KOPT-K1 (cell line): ENCODE results near the gene CASP2.

Source experiments
- H3K27ac ChIP-seq: fragments of 200-600 bp; sonication (generic); 2 replicates; pipeline ENCODE4 v1.5.1; 2016; ENCODE audit warnings: antibody characterized with exemption, mild to moderate bottlenecking, low read depth, low read length; ENCODE audit not compliant: poor library complexity, severe bottlenecking
- H3K36me3 ChIP-seq: fragments of 200-600 bp; sonication (generic); 2 replicates; pipeline ENCODE4 v1.5.1; 2017; ENCODE audit warnings: antibody characterized with exemption, mild to moderate bottlenecking, low read length, moderate library complexity; ENCODE audit not compliant: insufficient read depth
- H3K9me3 ChIP-seq: fragments of 200-600 bp; sonication (generic); 2 replicates; pipeline ENCODE4 v1.5.1; 2017; ENCODE audit warnings: antibody characterized with exemption, low read length, mild to moderate bottlenecking; ENCODE audit not compliant: insufficient read depth, poor library complexity, severe bottlenecking

CASP2 gene

DNA sequence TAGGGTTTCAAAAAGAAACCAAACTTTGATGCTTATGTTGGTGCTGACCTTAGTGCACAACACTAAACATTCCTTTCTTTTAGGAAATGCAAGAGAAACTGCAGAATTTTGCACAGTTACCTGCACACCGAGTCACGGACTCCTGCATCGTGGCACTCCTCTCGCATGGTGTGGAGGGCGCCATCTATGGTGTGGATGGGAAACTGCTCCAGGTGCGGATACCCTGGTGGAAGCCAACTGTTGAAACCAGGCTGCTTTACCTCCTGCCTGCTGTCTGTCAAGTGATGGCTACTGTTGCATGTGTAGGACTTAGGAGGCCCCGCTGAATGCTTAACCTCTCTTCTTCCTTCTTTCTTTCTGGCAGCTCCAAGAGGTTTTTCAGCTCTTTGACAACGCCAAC is 11.7 kb downstream of the CASP2 start:
- Histone ChIP-seq H3K36me3 (peaks cover 98% of the 10 kb centered on the region), H3K27ac (no peak overlapping the region), H3K9me3 (no peaks in the 10 kb centered on the region)

DNA sequence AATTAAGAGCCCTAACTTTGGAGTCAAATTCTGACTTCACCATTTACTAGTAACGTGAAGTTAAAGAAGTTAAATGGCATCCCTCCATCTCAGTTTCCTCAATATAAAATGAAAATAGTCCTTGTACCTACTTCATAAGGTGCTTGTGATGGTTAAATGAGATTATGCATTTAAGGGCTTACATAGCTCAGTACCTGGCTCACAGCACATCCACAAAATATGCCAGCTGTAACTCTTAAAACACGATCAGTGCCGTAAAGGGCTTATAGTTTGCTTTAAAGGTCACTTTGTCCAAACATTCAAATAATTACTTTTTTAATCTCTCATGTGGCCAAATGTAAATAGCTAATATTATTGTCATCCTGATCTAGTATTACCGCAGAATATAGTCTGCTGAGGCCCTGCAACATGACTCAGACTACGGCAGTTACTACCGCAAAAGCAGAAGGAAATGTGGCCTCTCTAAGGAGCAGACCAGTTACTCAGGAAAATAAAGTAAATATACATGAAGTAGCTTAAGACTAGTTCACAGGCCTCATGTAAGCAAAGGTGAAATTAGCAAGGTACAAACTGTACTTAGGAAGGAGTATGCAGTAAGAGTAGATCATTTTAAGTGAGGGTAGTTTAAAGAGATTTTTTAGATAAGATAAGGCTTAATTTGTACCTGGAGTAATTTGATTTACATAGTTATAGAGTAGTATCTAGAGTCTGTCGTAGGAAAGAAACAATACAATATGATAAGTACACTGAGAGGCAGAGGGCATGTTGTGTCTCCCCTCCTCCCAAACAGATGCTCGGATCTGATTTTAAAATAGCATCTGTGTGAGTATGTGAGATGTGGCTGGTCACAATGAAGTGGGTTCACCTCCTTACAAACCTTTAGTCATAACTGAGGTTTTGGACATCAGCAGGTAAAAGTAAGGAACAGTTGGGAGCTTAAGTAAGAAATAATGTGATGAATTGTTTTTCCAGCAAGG is 13.1 kb downstream of the CASP2 start:
- H3K27ac ChIP-seq, result no peak overlapping the region
- peaks cover 98% of the 10 kb centered on the region for H3K36me3 ChIP-seq
- H3K9me3 ChIP-seq, result no peaks in the 10 kb centered on the region

DNA sequence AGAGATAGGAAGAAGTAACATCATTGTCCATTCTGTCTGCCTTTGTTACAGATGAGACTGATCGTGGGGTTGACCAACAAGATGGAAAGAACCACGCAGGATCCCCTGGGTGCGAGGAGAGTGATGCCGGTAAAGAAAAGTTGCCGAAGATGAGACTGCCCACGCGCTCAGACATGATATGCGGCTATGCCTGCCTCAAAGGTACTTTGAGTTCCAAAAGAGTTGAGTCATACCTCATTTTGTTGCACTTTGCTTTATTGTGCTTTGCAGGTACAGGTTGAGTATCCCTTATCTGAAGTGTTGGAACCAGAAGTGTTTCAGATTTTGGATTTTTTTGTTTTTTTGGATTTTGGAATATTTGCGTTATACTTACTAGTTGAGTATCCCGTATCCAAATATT is 15.6 kb downstream of the CASP2 start:
- peaks cover 98% of the 10 kb centered on the region for H3K36me3 ChIP-seq
- no peaks in the 10 kb centered on the region for H3K9me3 ChIP-seq
- H3K27ac ChIP-seq, result no peak overlapping the region

DNA sequence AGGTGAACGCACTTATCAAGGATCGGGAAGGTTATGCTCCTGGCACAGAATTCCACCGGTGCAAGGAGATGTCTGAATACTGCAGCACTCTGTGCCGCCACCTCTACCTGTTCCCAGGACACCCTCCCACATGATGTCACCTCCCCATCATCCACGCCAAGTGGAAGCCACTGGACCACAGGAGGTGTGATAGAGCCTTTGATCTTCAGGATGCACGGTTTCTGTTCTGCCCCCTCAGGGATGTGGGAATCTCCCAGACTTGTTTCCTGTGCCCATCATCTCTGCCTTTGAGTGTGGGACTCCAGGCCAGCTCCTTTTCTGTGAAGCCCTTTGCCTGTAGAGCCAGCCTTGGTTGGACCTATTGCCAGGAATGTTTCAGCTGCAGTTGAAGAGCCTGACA is 16.8 kb downstream of the CASP2 start:
- Histone ChIP-seq H3K36me3 (peaks cover 98% of the 10 kb centered on the region), H3K9me3 (no peaks in the 10 kb centered on the region), H3K27ac (no peak overlapping the region)

DNA sequence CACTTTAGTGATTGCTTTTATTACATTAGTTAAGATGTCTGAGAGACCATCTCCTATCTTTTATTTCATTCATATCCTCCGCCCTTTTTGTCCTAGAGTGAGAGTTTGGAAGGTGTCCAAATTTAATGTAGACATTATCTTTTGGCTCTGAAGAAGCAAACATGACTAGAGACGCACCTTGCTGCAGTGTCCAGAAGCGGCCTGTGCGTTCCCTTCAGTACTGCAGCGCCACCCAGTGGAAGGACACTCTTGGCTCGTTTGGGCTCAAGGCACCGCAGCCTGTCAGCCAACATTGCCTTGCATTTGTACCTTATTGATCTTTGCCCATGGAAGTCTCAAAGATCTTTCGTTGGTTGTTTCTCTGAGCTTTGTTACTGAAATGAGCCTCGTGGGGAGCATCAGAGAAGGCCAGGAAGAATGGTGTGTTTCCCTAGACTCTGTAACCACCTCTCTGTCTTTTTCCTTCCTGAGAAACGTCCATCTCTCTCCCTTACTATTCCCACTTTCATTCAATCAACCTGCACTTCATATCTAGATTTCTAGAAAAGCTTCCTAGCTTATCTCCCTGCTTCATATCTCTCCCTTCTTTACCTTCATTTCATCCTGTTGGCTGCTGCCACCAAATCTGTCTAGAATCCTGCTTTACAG is 17.4 kb downstream of the CASP2 start:
- no peak overlapping the region for H3K27ac ChIP-seq
- H3K36me3 ChIP-seq, result peaks cover 93% of the 10 kb centered on the region
- no peaks in the 10 kb centered on the region for H3K9me3 ChIP-seq

DNA sequence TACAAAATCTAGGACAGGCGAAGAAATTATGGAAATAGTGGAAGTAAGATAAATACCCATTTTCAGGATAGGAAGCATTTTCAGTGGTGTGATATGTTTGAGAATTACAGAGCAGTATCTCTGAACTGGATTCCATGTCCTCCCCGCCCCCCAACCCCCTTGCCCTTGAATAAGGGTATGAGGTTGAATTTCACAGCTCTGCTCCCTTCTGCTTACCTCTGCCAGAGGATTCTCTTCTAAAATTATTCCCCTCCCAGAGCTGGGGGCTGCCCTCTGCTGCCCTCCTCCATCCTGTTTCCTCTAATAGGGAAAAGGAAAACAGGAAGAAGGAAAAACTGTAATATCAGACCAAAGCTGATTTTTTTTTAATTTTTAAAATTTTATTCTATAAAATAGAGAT is 20.5 kb downstream of the CASP2 start:
- H3K27ac ChIP-seq, result no peak overlapping the region
- H3K9me3 ChIP-seq, result no peaks in the 10 kb centered on the region
- peaks cover 64% of the 10 kb centered on the region for H3K36me3 ChIP-seq

DNA sequence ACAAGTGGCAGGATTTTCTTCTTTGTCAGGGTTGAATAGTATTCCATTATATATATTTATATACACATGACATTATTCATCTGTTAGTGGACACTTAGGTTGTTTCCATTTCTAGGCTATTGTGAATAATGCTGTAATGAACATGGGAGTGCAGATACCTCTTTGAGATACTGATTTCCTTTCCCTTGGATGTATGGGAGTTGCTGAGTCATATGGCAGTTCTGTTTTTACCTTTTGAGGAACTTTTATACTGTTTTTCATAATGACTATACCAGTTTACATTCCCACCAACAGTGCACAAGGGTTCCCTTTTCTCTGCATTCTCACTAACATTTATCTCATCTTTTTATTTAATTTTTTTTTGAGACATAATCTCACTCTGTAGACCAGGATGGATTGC is 26.0 kb downstream of the CASP2 start:
- Histone ChIP-seq H3K9me3 (no peaks in the 10 kb centered on the region), H3K36me3 (peaks cover 9% of the 10 kb centered on the region; the same call in 1 of the 2 replicates), H3K27ac (no peak overlapping the region)

DNA sequence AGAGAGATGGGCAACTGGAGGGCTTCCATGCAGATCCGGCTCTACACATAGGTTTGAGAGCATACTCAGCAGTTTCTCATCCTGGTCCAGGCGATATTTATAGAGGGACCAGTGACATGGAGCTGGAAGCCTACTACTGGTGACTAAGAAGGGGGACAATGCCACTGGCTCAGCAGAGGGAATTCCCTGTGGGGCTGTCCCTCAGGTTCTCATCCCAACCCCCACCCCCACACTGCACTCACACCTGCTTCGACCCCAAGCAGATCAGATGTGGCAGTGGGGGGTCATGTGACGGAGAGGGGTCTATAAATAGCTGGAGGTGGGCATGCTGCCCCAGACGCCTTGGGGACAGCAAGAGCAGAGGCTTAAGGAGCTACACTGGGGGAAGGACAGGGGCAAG is 27.6 kb downstream of the CASP2 start, which contains the start of gene CLCN1:
TSS of gene CLCN1 (plus strand) at position 336 of the 400 bp plus-strand sequence. CDS start 102 bp downstream, outside the sequence.
- Histone ChIP-seq H3K27ac (no peak within 1 kb of the TSS), H3K9me3 (no peaks in the 10 kb centered on the region), H3K36me3 (no peaks in the 10 kb centered on the region)

DNA sequence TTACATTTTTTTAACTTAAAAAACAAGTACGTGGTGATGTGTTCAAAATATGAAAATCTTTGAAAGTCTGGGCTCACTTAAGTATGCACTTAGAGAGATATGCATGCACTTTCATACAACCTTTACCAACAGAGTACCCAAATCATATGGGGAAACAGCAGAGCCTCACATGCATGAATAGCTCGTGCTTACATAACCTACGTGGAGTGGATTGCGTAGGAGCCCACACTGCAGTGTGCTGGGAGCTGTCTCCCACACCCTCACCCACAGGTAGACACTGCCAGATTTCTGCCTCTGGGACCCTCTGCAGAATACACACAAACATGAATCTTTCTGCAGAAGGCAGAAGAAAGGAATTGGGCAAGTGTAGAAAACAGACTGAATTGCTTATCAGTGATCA is 28.3 kb downstream of the CASP2 start:
- Histone ChIP-seq H3K36me3 (no peaks in the 10 kb centered on the region), H3K27ac (no peak overlapping the region), H3K9me3 (no peaks in the 10 kb centered on the region)

DNA sequence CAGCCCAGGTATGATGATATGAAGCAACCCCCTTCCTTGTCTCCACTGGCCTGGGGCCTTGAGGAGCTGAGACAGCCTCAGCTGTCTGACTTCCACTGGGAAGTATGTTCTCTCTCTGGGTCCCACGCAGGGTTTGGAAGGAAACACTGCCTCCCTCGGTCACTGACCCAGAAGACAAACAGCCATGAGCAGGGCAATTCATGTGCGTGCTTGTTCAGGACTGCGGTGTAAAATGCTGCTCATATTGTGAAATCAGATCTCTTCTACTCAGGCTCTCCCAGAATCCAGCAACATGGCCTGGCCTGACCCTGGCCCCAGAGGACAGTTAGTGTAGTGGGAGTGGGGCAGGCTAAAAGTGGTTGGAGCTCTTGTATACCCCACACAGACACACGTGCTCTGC is 30.5 kb downstream of the CASP2 start:
- Histone ChIP-seq H3K9me3 (no peaks in the 10 kb centered on the region), H3K27ac (no peak overlapping the region), H3K36me3 (no peaks in the 10 kb centered on the region)

DNA sequence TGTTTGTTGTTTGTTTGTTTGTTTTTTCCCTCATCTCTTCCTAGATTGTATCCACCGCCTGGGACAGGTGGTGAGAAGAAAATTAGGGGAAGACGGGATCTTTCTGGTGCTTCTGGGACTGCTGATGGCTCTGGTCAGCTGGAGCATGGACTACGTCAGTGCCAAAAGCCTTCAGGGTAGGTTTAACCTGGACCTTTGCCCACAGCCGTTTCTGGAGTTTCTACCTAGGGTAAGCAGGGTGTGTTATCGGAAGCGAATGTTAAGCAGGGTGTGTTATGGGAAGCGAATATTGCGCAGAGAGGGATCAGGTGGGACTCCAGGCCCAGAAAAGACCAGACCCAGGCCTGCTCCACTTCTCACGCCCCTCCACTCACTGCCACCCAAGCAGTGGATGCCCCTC is 32.5 kb downstream of the CASP2 start:
- no peak overlapping the region for H3K27ac ChIP-seq
- H3K9me3 ChIP-seq, result no peaks in the 10 kb centered on the region
- no peaks in the 10 kb centered on the region for H3K36me3 ChIP-seq

DNA sequence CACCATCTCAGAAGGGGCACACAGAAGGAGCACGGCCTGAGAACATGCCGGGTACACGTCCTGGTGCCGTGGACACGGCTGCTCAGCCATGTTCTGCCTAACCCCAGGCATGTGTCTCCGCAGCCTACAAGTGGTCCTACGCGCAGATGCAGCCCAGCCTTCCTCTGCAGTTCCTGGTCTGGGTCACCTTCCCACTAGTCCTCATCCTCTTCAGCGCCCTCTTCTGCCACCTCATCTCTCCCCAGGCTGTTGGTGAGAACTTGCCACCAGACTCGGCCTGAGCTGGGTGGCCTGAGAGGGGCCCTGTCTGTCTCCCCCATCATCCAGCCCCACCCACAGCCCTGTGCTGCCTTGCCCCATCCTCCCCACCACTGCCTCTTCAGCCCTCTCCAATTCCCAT is 33.1 kb downstream of the CASP2 start:
- Histone ChIP-seq H3K36me3 (no peaks in the 10 kb centered on the region), H3K27ac (no peak overlapping the region), H3K9me3 (no peaks in the 10 kb centered on the region)

DNA sequence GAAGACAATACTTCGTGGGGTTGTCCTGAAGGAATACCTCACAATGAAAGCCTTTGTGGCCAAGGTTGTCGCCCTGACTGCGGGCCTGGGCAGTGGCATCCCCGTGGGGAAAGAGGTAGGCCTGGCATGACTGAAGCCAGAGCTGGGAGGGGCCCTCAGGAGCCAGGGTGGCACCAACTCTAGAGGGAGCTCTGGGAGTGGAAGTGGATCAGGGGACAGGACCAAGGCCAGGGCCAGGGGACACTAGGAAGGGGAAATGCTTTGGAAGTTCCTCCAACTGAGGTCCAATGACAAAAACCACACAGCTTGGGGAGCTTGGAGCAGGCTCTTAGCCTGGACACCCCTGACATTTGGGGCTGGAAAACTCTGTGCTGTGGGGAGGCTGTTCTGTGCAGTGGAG is 33.6 kb downstream of the CASP2 start:
- no peaks in the 10 kb centered on the region for H3K36me3 ChIP-seq
- H3K27ac ChIP-seq, result no peak overlapping the region
- no peaks in the 10 kb centered on the region for H3K9me3 ChIP-seq

DNA sequence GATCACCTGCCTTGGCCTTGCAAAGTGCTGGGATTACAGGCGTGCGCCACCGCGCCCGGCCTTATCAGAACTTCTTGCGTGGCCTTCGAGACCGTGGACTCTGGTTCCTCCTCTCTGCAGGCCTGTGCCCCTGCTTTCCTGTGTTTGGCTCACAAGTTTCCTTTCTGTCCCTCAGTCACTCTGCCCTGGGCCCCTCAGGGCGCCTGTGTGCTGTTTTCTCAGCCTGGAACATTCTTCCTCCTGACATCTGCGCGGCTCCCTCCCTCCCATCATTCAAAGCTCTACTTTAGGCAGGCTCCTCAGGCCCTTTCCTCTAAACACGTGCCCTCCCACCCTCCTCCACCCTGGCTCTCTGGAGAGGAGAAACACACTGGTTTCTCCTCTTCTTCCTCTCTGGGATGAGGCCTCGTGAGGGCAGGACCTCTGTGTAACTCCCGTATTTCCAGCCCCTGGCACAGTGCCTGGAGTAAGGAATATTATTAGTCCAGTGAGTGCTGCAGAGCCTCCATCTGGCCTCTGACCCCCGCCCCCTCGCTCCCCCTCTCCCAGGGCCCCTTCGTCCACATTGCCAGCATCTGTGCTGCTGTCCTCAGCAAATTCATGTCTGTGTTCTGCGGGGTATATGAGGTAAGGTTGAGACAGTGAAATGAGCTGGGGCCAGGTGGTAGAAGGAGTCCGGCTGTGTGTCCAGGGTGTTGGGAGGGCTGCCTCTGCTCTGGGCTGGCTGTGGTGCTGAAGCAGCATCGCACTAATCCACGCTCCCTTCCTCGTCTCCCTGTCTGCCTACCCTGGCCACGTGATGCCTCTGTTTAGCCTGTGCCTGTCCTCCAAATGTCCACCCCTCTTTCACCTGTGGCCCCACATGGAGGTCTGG is 34.8 kb downstream of the CASP2 start:
- no peaks in the 10 kb centered on the region for H3K36me3 ChIP-seq
- H3K9me3 ChIP-seq, result no peaks in the 10 kb centered on the region
- no peak overlapping the region for H3K27ac ChIP-seq

DNA sequence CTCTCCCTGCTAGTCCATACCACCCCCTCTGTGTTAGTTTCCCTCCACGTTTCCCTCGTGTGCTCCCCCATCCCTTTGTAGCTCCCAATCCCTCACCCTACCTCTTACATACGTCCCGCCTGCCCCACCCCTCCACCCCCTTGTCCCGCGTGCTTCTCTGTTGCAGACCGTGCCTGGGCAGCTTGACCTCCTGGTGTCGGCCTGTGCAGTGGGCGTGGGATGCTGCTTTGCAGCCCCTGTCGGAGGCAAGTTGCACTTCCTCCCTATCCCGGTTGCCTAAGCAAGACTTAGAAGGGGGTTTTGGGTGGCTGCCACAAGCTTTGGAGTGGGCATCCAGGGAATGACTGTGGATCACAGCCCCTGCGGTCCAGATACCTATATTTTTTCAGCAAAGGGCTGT is 35.5 kb downstream of the CASP2 start:
- Histone ChIP-seq H3K36me3 (no peaks in the 10 kb centered on the region), H3K27ac (no peak overlapping the region), H3K9me3 (no peaks in the 10 kb centered on the region)
